IMR-90 (cell line): ENCODE data around the gene RBP2. TPM values are rescaled to one million over a fixed set of nuclear protein-coding genes. Genes with fewer than 3 reads are reported as not detected.

Source experiments
- ATAC-seq: fragments of 200-7000 bp; cut with Tn5 transposase; 2 replicates; pipeline ENCODE4 v1.9.1; 2020; ENCODE audit warnings: low read depth, mild to moderate bottlenecking, moderate library complexity
- BruUV-seq: library from RNA; stranded (reverse); fragments of 400-500 nt; replicated peaks from 2 replicates; lab custom pipeline; 2021; lab: Mats Ljungman, UMichigan
- CTCF ChIA-PET: fragments of 300-600 bp; formaldehyde crosslinking; extraction: SDS; loops from one replicate; lab custom pipeline; 2021; ENCODE audit warnings: antibody characterized with exemption; lab: Yijun Ruan, JAX
- POLR2A ChIA-PET: fragments of 300-600 bp; sonication (Branson Sonifier 250); formaldehyde crosslinking; loops from one replicate; lab custom pipeline; 2022; ENCODE audit warnings: antibody characterized with exemption; ENCODE audit not compliant: unreplicated experiment; lab: Charles Lee
- DNase-seq: peaks from one replicate; pipeline ENCODE4 v3.0.0; 2013
- H2AFZ ChIP-seq: replicated peaks from 2 replicates; pipeline ENCODE3; 2013; ENCODE audit warnings: low read length, mild to moderate bottlenecking; ENCODE audit not compliant: poor library complexity
- H2AK5ac ChIP-seq: 2 replicates; pipeline ENCODE4 v1.6.1; 2013; ENCODE audit warnings: low read depth, low read length, inconsistent platforms
- H2AK9ac ChIP-seq: replicated peaks from 2 replicates; pipeline ENCODE3; 2013; ENCODE audit warnings: mild to moderate bottlenecking, low read depth, low read length, moderate library complexity; ENCODE audit not compliant: poor library complexity
- H2BK120ac ChIP-seq: 2 replicates; pipeline ENCODE4 v1.6.1; 2013; ENCODE audit warnings: low read depth, low read length, inconsistent platforms
- H2BK15ac ChIP-seq: 3 replicates; pipeline ENCODE4 v1.6.1; 2013; ENCODE audit warnings: low read depth, low read length, inconsistent platforms
- H2BK20ac ChIP-seq: 2 replicates; pipeline ENCODE4 v1.6.1; 2013; ENCODE audit warnings: low read depth, mild to moderate bottlenecking, inconsistent platforms, low read length, moderate library complexity
- H2BK5ac ChIP-seq: 2 replicates; pipeline ENCODE4 v1.6.1; 2013; ENCODE audit warnings: mild to moderate bottlenecking, low read depth, low read length, inconsistent platforms; ENCODE audit not compliant: poor library complexity, severe bottlenecking
- H3K14ac ChIP-seq: replicated peaks from 2 replicates; pipeline ENCODE4 v1.6.1; 2013; ENCODE audit warnings: low read depth, low read length, inconsistent platforms
- H3K18ac ChIP-seq: 2 replicates; pipeline ENCODE4 v1.6.1; 2013; ENCODE audit warnings: low read depth, low read length, control low read depth
- H3K23ac ChIP-seq: 2 replicates; pipeline ENCODE4 v1.6.1; 2013; ENCODE audit warnings: low read depth, low read length, inconsistent platforms
- H3K27ac ChIP-seq: 2 replicates; pipeline ENCODE4 v1.5.1; 2013; ENCODE audit warnings: mild to moderate bottlenecking, control low read depth, low read length; ENCODE audit not compliant: insufficient read depth
- H3K27me3 ChIP-seq: 2 replicates; pipeline ENCODE4 v1.6.1; 2013; ENCODE audit warnings: low read length; ENCODE audit not compliant: control insufficient read depth, insufficient read depth
- H3K36me3 ChIP-seq: 2 replicates; pipeline ENCODE4 v1.6.1; 2013; ENCODE audit warnings: low read length, mixed read lengths; ENCODE audit not compliant: control insufficient read depth, insufficient read depth
- H3K4ac ChIP-seq: 2 replicates; pipeline ENCODE4 v1.6.1; 2013; ENCODE audit warnings: low read depth, low read length, inconsistent platforms
- H3K4me1 ChIP-seq: 2 replicates; pipeline ENCODE4 v1.6.1; 2013; ENCODE audit warnings: low read length, mixed read lengths; ENCODE audit not compliant: control insufficient read depth, insufficient read depth
- H3K4me2 ChIP-seq: 2 replicates; pipeline ENCODE4 v1.6.1; 2013; ENCODE audit warnings: low read depth, mild to moderate bottlenecking, control low read depth, low read length, moderate library complexity
- H3K4me3 ChIP-seq: 2 replicates; pipeline ENCODE4 v1.5.1; 2013; ENCODE audit warnings: low read depth, mild to moderate bottlenecking, control low read depth, low read length, moderate library complexity; ENCODE audit not compliant: insufficient read depth
- H3K56ac ChIP-seq: 2 replicates; pipeline ENCODE4 v1.6.1; 2013; ENCODE audit warnings: low read length, inconsistent platforms; ENCODE audit not compliant: insufficient read depth; ENCODE audit errors: extremely low read depth
- H3K79me1 ChIP-seq, 2 experiments: 2 replicates each; pipeline ENCODE4 v1.6.1; 2013; ENCODE audit warnings: low read length in 2 of 2, inconsistent platforms in 1 of 2, low read depth in 1 of 2
- H3K9ac ChIP-seq: 2 replicates; pipeline ENCODE4 v1.6.1; 2013; ENCODE audit warnings: low read depth, low read length, control low read depth
- H3K9me1 ChIP-seq: 2 replicates; pipeline ENCODE4 v1.6.1; 2013; ENCODE audit warnings: low read length, inconsistent platforms; ENCODE audit not compliant: insufficient read depth
- H3K9me3 ChIP-seq: 2 replicates; pipeline ENCODE4 v1.6.1; 2013; ENCODE audit warnings: low read length; ENCODE audit not compliant: control insufficient read depth, insufficient read depth
- H4K20me1 ChIP-seq: 2 replicates; pipeline ENCODE4 v1.6.1; 2013; ENCODE audit warnings: low read length, inconsistent platforms; ENCODE audit not compliant: insufficient read depth
- H4K5ac ChIP-seq: 2 replicates; pipeline ENCODE4 v1.6.1; 2013; ENCODE audit warnings: mild to moderate bottlenecking, low read depth, low read length, control low read depth
- H4K8ac ChIP-seq, 2 experiments: 2 replicates each; pipeline ENCODE4 v1.6.1; 2013; ENCODE audit warnings: low read depth in 2 of 2, low read length in 2 of 2, control low read depth in 1 of 2, inconsistent platforms in 1 of 2
- H4K91ac ChIP-seq: 2 replicates; pipeline ENCODE4 v1.6.1; 2013; ENCODE audit warnings: low read depth, low read length, inconsistent platforms; ENCODE audit not compliant: insufficient read depth
- BHLHE40 ChIP-seq: fragments of 150-350 bp; IDR thresholded peaks from 2 replicates; pipeline ENCODE4 v1.6.1; 2016; ENCODE audit warnings: mild to moderate bottlenecking, low read depth, low read length
- CEBPB ChIP-seq: IDR thresholded peaks from 2 replicates; pipeline ENCODE4 v1.6.1; 2012; ENCODE audit warnings: low read depth, low read length, improper control_type of control experiment
- CHD1 ChIP-seq: IDR thresholded peaks from 2 replicates; pipeline ENCODE4 v1.6.1; 2012; ENCODE audit warnings: low read depth, low read length, improper control_type of control experiment
- FOS ChIP-seq: fragments of 150-350 bp; IDR thresholded peaks from 2 replicates; pipeline ENCODE4 v1.6.1; 2016; ENCODE audit warnings: low read depth, low read length
- MAFK ChIP-seq: IDR thresholded peaks from 2 replicates; pipeline ENCODE4 v1.6.1; 2012; ENCODE audit warnings: low read depth, low read length, improper control_type of control experiment
- MAZ ChIP-seq: IDR thresholded peaks from 2 replicates; pipeline ENCODE4 v1.6.1; 2012; ENCODE audit warnings: low read depth, mild to moderate bottlenecking, low read length, improper control_type of control experiment, moderate library complexity, borderline replicate concordance
- MXI1 ChIP-seq: IDR thresholded peaks from 2 replicates; pipeline ENCODE4 v1.6.1; 2012; ENCODE audit warnings: low read depth, mild to moderate bottlenecking, low read length, moderate library complexity, borderline replicate concordance
- NFE2L2 ChIP-seq: fragments of 150-350 bp; IDR thresholded peaks from 2 replicates; pipeline ENCODE4 v1.6.1; 2016; ENCODE audit warnings: low read depth, mild to moderate bottlenecking, low read length
- POLR2A ChIP-seq: IDR thresholded peaks from 2 replicates; pipeline ENCODE4 v1.6.1; 2012; ENCODE audit warnings: mild to moderate bottlenecking, low read depth, low read length
- RAD21 ChIP-seq: IDR thresholded peaks from 2 replicates; pipeline ENCODE4 v1.6.1; 2012; ENCODE audit warnings: low read length, improper control_type of control experiment
- RCOR1 ChIP-seq: IDR thresholded peaks from 2 replicates; pipeline ENCODE4 v1.6.1; 2012; ENCODE audit warnings: mild to moderate bottlenecking, low read length, improper control_type of control experiment; ENCODE audit not compliant: insufficient replicate concordance
- RFX5 ChIP-seq: IDR thresholded peaks from 2 replicates; pipeline ENCODE4 v1.8.0; 2012; ENCODE audit warnings: low read depth, mild to moderate bottlenecking, low read length, moderate library complexity
- SMC3 ChIP-seq: fragments of 150-350 bp; IDR thresholded peaks from 2 replicates; pipeline ENCODE4 v1.6.1; 2016; ENCODE audit warnings: low read depth, mild to moderate bottlenecking, antibody characterized with exemption, low read length, moderate library complexity
- WGBS, 2 experiments: methylation state at CpG; one replicate each; pipeline versions ENCODE4 v1.1.5 to v1.1.7; 2013; ENCODE audit warnings: missing lambda C conversion rate in 2 of 2; ENCODE audit not compliant: insufficient read length in 1 of 2; ENCODE audit errors: extremely low coverage in 2 of 2; 5-methylcytosine and 5-hydroxymethylcytosine counted together
- dilution Hi-C: fragments of 300-500 bp; cut with HindIII; formaldehyde crosslinking; loops from one replicate; pipeline ENCODE4 v1.14.3; 2018; ENCODE audit warnings: low sequenced_read_pairs; ENCODE audit not compliant: unreplicated experiment
- in situ Hi-C: fragments of 300-500 bp; cut with MboI; formaldehyde crosslinking; loops from 3 replicates; pipeline ENCODE4 v1.14.3; 2019; ENCODE audit warnings: low sequenced_read_pairs, inconsistent platforms, mixed read lengths
- intact Hi-C: fragments of 100-400 bp; cut with micrococcal nuclease; formaldehyde crosslinking; loops from 2 replicates; pipeline ENCODE4 v1.10.0; 2022
- polyA plus RNA-seq, 3 experiments: library from polyadenylated mRNA; depleted of rRNA; stranded (reverse); fragments of >200 nt; gene quantifications; 2 replicates each; pipeline ENCODE4 v1.2.3, GENCODE V29; 2012; ENCODE audit warnings: low replicate concordance in 1 of 3
- total RNA-seq: library from RNA; depleted of rRNA; stranded (reverse); fragments of >200 nt; gene quantifications from 2 replicates; pipeline ENCODE4 v1.2.3, GENCODE V29; 2012
- TF ChIP-seq, protein P1 (sequence below): conservative IDR thresholded peaks from 2 replicates; pipeline ENCODE4 v1.5.1; 2012; ENCODE audit warnings: mild to moderate bottlenecking, low read depth, low read length, improper control_type of control experiment
- TF ChIP-seq, protein P2 (sequence below): fragments of 150-350 bp; IDR thresholded peaks from 2 replicates; pipeline ENCODE4 v1.6.1; 2016; ENCODE audit warnings: low read depth, mild to moderate bottlenecking, low read length, moderate library complexity, borderline replicate concordance
- TF ChIP-seq, protein P3 (sequence below): fragments of 150-350 bp; IDR thresholded peaks from 2 replicates; pipeline ENCODE4 v1.6.1; 2017; ENCODE audit warnings: mild to moderate bottlenecking, antibody characterized with exemption, low read length, low read depth

Gene RBP2
- total and polyA plus RNA-seq, 2 of the 4 experiments (the other 2 are of a cell fraction) = not detected

DNA sequence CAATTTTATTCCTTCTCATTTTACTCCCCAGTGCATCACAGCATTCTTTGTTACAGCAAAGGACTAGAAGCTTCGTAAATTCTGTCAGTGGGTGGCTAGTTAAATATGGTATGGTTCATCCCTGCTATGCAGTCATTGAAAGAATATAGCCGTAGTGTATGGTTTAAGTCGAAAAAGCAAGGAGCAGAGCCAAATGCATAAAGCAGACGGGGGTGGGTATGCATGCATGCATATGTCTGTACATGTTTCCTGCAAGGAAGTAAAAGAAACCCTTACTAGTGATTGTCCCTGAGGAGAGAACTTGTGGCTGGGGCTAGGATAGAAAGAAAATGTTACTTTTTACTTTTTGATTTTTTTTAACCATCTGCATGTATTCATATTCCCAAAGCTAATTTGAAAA is 19.9 kb downstream of the RBP2 start:
- no peak for ATAC-seq
- H2BK20ac ChIP-seq = no peak overlapping the region
- no peak overlapping the region for H2AK5ac ChIP-seq
- H3K4ac ChIP-seq = no peak overlapping the region
- no peak overlapping the region for H2AFZ ChIP-seq
- no peak overlapping the region for H2BK15ac ChIP-seq
- H3K27me3 ChIP-seq = no peaks in the 10 kb centered on the region
- H2BK120ac ChIP-seq = no peak overlapping the region
- no peak overlapping the region for H4K8ac ChIP-seq
- no TSS peak for BruUV-seq
- no peak overlapping the region for H3K14ac ChIP-seq
- no peak overlapping the region for H3K56ac ChIP-seq
- intact Hi-C loops = no loop called here
- no peak for DNase-seq
- no peak overlapping the region for H3K4me3 ChIP-seq
- no peak overlapping the region for H4K91ac ChIP-seq
- TF ChIP-seq POLR2A (no peak), RFX5 (no peak), SMC3 (no peak), RAD21 (no peak), NFE2L2 (no peak), BHLHE40 (no peak), MAFK (no peak), FOS (no peak), RCOR1 (no peak), MAZ (no peak), CEBPB (no peak), CHD1 (no peak), MXI1 (no peak)
- TF ChIP-seq, protein P1, sequence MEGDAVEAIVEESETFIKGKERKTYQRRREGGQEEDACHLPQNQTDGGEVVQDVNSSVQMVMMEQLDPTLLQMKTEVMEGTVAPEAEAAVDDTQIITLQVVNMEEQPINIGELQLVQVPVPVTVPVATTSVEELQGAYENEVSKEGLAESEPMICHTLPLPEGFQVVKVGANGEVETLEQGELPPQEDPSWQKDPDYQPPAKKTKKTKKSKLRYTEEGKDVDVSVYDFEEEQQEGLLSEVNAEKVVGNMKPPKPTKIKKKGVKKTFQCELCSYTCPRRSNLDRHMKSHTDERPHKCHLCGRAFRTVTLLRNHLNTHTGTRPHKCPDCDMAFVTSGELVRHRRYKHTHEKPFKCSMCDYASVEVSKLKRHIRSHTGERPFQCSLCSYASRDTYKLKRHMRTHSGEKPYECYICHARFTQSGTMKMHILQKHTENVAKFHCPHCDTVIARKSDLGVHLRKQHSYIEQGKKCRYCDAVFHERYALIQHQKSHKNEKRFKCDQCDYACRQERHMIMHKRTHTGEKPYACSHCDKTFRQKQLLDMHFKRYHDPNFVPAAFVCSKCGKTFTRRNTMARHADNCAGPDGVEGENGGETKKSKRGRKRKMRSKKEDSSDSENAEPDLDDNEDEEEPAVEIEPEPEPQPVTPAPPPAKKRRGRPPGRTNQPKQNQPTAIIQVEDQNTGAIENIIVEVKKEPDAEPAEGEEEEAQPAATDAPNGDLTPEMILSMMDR = no peak
- TF ChIP-seq, protein P2, sequence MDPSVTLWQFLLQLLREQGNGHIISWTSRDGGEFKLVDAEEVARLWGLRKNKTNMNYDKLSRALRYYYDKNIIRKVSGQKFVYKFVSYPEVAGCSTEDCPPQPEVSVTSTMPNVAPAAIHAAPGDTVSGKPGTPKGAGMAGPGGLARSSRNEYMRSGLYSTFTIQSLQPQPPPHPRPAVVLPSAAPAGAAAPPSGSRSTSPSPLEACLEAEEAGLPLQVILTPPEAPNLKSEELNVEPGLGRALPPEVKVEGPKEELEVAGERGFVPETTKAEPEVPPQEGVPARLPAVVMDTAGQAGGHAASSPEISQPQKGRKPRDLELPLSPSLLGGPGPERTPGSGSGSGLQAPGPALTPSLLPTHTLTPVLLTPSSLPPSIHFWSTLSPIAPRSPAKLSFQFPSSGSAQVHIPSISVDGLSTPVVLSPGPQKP = no peak
- TF ChIP-seq, protein P3, sequence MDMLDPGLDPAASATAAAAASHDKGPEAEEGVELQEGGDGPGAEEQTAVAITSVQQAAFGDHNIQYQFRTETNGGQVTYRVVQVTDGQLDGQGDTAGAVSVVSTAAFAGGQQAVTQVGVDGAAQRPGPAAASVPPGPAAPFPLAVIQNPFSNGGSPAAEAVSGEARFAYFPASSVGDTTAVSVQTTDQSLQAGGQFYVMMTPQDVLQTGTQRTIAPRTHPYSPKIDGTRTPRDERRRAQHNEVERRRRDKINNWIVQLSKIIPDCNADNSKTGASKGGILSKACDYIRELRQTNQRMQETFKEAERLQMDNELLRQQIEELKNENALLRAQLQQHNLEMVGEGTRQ = no peak
- no peak overlapping the region for H3K18ac ChIP-seq
- no peaks in the 10 kb centered on the region for H3K4me1 ChIP-seq
- no peak overlapping the region for H2BK5ac ChIP-seq
- H4K5ac ChIP-seq = no peak overlapping the region
- ChIA-PET CTCF (no interaction called here), POLR2A (no interaction called here)
- no peaks in the 10 kb centered on the region for H3K36me3 ChIP-seq
- H4K20me1 ChIP-seq = no peaks in the 10 kb centered on the region
- no peak overlapping the region for H3K23ac ChIP-seq
- H3K9ac ChIP-seq = no peak overlapping the region
- H3K79me1 ChIP-seq = no peaks in the 10 kb centered on the region
- H3K4me2 ChIP-seq = no peak overlapping the region
- H3K9me3 ChIP-seq = no peaks in the 10 kb centered on the region
- H2AK9ac ChIP-seq = no peak overlapping the region
- no CpG with 5 or more reads among the region's 4 CpGs for WGBS, 2 experiments
- in situ Hi-C loops = no loop called here
- H3K9me1 ChIP-seq = no peaks in the 10 kb centered on the region
- dilution Hi-C loops = no loop called here
- no peak overlapping the region for H3K27ac ChIP-seq
